ENCODE measurements around the gene GRAP2.
A peak's percentile ranks its signal among the peaks of the same experiment; 100 is the strongest.

Gene GRAP2

GRCh38 chr22:39960791-39961746 is 60.2 kb downstream of the GRAP2 start:
- Histone ChIP-seq H3K9me3 (ENCODE audit: control insufficient read depth, low read length) (no peaks in the 10 kb centered on the region), H3K27me3 (replicated peaks; ENCODE audit: control insufficient read depth, insufficient read depth, low read length) (peaks cover 30% of the 10 kb centered on the region), H3K4me1 (ENCODE audit: control insufficient read depth, insufficient read depth, low read length) (peaks cover 6% of the 10 kb centered on the region), H3K4me3 (ENCODE audit: low read length) (no peak overlapping the region), H3K36me3 (ENCODE audit: control insufficient read depth, insufficient read depth, low read length, severe bottlenecking) (no peaks in the 10 kb centered on the region), H3K9ac (ENCODE audit: low read length) (no peak overlapping the region)
- peak; percentile 45 for DNase-seq (ENCODE audit: low read depth)

GRCh38 chr22:39962071-39962470 is 61.2 kb downstream of the GRAP2 start:
- DNase-seq (ENCODE audit: low read depth) = no peak
- Histone ChIP-seq H3K4me3 (ENCODE audit: low read length) (no peak overlapping the region), H3K36me3 (ENCODE audit: control insufficient read depth, insufficient read depth, low read length, severe bottlenecking) (no peaks in the 10 kb centered on the region), H3K27me3 (replicated peaks; ENCODE audit: control insufficient read depth, insufficient read depth, low read length) (peaks cover 31% of the 10 kb centered on the region), H3K9ac (ENCODE audit: low read length) (no peak overlapping the region), H3K4me1 (ENCODE audit: control insufficient read depth, insufficient read depth, low read length) (peaks cover 11% of the 10 kb centered on the region), H3K9me3 (ENCODE audit: control insufficient read depth, low read length) (no peaks in the 10 kb centered on the region)

GRCh38 chr22:39965748-39966147 is 64.9 kb downstream of the GRAP2 start:
- H3K9me3 ChIP-seq (ENCODE audit: control insufficient read depth, low read length) = no peaks in the 10 kb centered on the region
- H3K36me3 ChIP-seq (ENCODE audit: control insufficient read depth, insufficient read depth, low read length, severe bottlenecking) = no peaks in the 10 kb centered on the region
- no peak for DNase-seq (ENCODE audit: low read depth)
- no peak overlapping the region for H3K9ac ChIP-seq (ENCODE audit: low read length)
- peaks cover 16% of the 10 kb centered on the region for H3K27me3 ChIP-seq (replicated peaks; ENCODE audit: control insufficient read depth, insufficient read depth, low read length)
- H3K4me3 ChIP-seq (ENCODE audit: low read length) = no peak overlapping the region
- H3K4me1 ChIP-seq (ENCODE audit: control insufficient read depth, insufficient read depth, low read length) = peaks cover 33% of the 10 kb centered on the region

- peaks cover 29% of the 10 kb centered on the region for H3K4me1 ChIP-seq (ENCODE audit: control insufficient read depth, insufficient read depth, low read length)
Observed at GRCh38 chr22:39966470-39966869, 65.6 kb downstream of the GRAP2 start.

GRCh38 chr22:39967103-39967829 is 66.4 kb downstream of the GRAP2 start:
- no peaks in the 10 kb centered on the region for H3K9me3 ChIP-seq (ENCODE audit: control insufficient read depth, low read length)
- H3K9ac ChIP-seq (ENCODE audit: low read length) = no peak overlapping the region
- peak; percentile 12 for DNase-seq (ENCODE audit: low read depth)
- H3K4me1 ChIP-seq (ENCODE audit: control insufficient read depth, insufficient read depth, low read length) = peaks cover 28% of the 10 kb centered on the region
- peaks cover 31% of the 10 kb centered on the region for H3K27me3 ChIP-seq (replicated peaks; ENCODE audit: control insufficient read depth, insufficient read depth, low read length)
- H3K4me3 ChIP-seq (ENCODE audit: low read length) = no peak overlapping the region
- no peaks in the 10 kb centered on the region for H3K36me3 ChIP-seq (ENCODE audit: control insufficient read depth, insufficient read depth, low read length, severe bottlenecking)

More at GRCh38 chr22:39966470-39966869, 65.6 kb downstream of the GRAP2 start:
- no peaks in the 10 kb centered on the region for H3K9me3 ChIP-seq (ENCODE audit: control insufficient read depth, low read length)
- H3K9ac ChIP-seq (ENCODE audit: low read length) = no peak overlapping the region
- peaks cover 23% of the 10 kb centered on the region for H3K27me3 ChIP-seq (replicated peaks; ENCODE audit: control insufficient read depth, insufficient read depth, low read length)
- H3K4me3 ChIP-seq (ENCODE audit: low read length) = no peak overlapping the region
- H3K36me3 ChIP-seq (ENCODE audit: control insufficient read depth, insufficient read depth, low read length, severe bottlenecking) = no peaks in the 10 kb centered on the region
- DNase-seq (ENCODE audit: low read depth) = no peak

- H3K36me3 ChIP-seq (ENCODE audit: control insufficient read depth, insufficient read depth, low read length, severe bottlenecking) = no peaks in the 10 kb centered on the region
- DNase-seq (ENCODE audit: low read depth) = no peak
- H3K4me3 ChIP-seq (ENCODE audit: low read length) = no peak overlapping the region
- H3K27me3 ChIP-seq (replicated peaks; ENCODE audit: control insufficient read depth, insufficient read depth, low read length) = peaks cover 41% of the 10 kb centered on the region
- H3K4me1 ChIP-seq (ENCODE audit: control insufficient read depth, insufficient read depth, low read length) = peaks cover 28% of the 10 kb centered on the region
- no peak overlapping the region for H3K9ac ChIP-seq (ENCODE audit: low read length)
- H3K9me3 ChIP-seq (ENCODE audit: control insufficient read depth, low read length) = no peaks in the 10 kb centered on the region
Observed at GRCh38 chr22:39967996-39968972, 67.4 kb downstream of the GRAP2 start.

- Histone ChIP-seq H3K36me3 (ENCODE audit: control insufficient read depth, insufficient read depth, low read length, severe bottlenecking) (no peaks in the 10 kb centered on the region), H3K9ac (ENCODE audit: low read length) (no peak overlapping the region), H3K4me1 (ENCODE audit: control insufficient read depth, insufficient read depth, low read length) (peaks cover 28% of the 10 kb centered on the region), H3K9me3 (ENCODE audit: control insufficient read depth, low read length) (no peaks in the 10 kb centered on the region), H3K4me3 (ENCODE audit: low read length) (no peak overlapping the region), H3K27me3 (replicated peaks; ENCODE audit: control insufficient read depth, insufficient read depth, low read length) (peaks cover 61% of the 10 kb centered on the region)
- no peak for DNase-seq (ENCODE audit: low read depth)
Observed at GRCh38 chr22:39970742-39971141, 69.9 kb downstream of the GRAP2 start.

GRCh38 chr22:39972641-39973040 is 71.8 kb downstream of the GRAP2 start:
- H3K27me3 ChIP-seq (replicated peaks; ENCODE audit: control insufficient read depth, insufficient read depth, low read length) = peaks cover 71% of the 10 kb centered on the region
- no peak overlapping the region for H3K4me3 ChIP-seq (ENCODE audit: low read length)
- no peaks in the 10 kb centered on the region for H3K36me3 ChIP-seq (ENCODE audit: control insufficient read depth, insufficient read depth, low read length, severe bottlenecking)
- DNase-seq (ENCODE audit: low read depth) = no peak
- peaks cover 17% of the 10 kb centered on the region for H3K4me1 ChIP-seq (ENCODE audit: control insufficient read depth, insufficient read depth, low read length)
- no peaks in the 10 kb centered on the region for H3K9me3 ChIP-seq (ENCODE audit: control insufficient read depth, low read length)
- H3K9ac ChIP-seq (ENCODE audit: low read length) = no peak overlapping the region

GRCh38 chr22:39973656-39974055 is 72.8 kb downstream of the GRAP2 start:
- Histone ChIP-seq H3K9ac (ENCODE audit: low read length) (no peak overlapping the region), H3K4me1 (ENCODE audit: control insufficient read depth, insufficient read depth, low read length) (peaks cover 8% of the 10 kb centered on the region), H3K4me3 (ENCODE audit: low read length) (no peak overlapping the region), H3K36me3 (ENCODE audit: control insufficient read depth, insufficient read depth, low read length, severe bottlenecking) (no peaks in the 10 kb centered on the region), H3K27me3 (replicated peaks; ENCODE audit: control insufficient read depth, insufficient read depth, low read length) (peaks cover 77% of the 10 kb centered on the region), H3K9me3 (ENCODE audit: control insufficient read depth, low read length) (no peaks in the 10 kb centered on the region)
- DNase-seq (ENCODE audit: low read depth) = no peak

- Histone ChIP-seq H3K9me3 (ENCODE audit: control insufficient read depth, low read length) (peaks cover under 1% of the 10 kb centered on the region), H3K36me3 (ENCODE audit: control insufficient read depth, insufficient read depth, low read length, severe bottlenecking) (no peaks in the 10 kb centered on the region), H3K9ac (ENCODE audit: low read length) (no peak overlapping the region), H3K4me3 (ENCODE audit: low read length) (no peak overlapping the region), H3K27me3 (replicated peaks; ENCODE audit: control insufficient read depth, insufficient read depth, low read length) (peaks cover 80% of the 10 kb centered on the region), H3K4me1 (ENCODE audit: control insufficient read depth, insufficient read depth, low read length) (peaks cover 4% of the 10 kb centered on the region)
- DNase-seq (ENCODE audit: low read depth) = no peak
Observed at GRCh38 chr22:39974065-39974464, 73.2 kb downstream of the GRAP2 start.

Measured in adipocyte (in vitro differentiated cells).